ENCODE measurements around the gene BORCS6.

DNA sequence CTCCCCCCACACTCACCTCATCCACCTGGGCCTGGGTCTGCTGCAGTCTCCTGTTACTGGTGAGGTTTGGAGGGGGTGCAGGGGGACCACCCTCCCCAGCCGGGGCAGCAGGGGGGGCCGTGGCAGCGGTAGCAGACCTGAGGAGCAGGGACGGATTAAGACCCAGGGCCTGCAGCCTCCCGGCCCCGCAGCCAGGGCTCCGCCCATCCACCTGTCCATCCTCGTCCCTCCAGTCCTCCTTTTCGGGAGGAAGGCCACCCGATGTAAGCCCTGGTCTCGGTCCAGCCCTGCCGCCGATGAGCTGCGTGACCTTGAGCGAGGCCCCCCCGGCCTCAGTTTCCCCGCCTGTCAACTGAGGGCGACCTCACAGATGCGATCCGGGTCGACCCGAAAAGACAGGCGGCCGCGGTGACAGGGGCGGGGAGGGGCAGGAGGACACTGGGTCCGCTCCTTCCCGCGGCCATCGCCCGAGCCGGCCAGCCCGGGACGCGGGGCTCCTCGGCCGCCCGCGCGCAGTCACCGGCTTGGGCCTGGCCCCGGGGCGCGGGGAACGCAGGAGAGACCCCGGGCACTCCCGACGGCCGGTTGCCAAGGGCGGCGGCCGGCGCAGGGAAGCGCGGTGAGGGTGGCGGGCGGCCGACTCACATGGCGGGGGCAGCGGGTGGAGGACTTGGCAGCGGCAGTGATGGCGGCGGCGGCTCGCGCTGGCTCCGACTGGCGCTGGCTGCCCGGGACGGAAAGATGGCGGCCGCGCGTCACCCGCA lies 27.6 kb downstream of the BORCS6 start, which contains the start of gene VAMP2:
- TF ChIP-seq POLR2AphosphoS5 (IDR thresholded peaks at IDR 0.05; ENCODE audit: low read depth, low read length) (0 out of 2 replicates have a peak, but pooled peaks have one; percentile 29), TCF7L2 (IDR thresholded peaks at IDR 0.05; ENCODE audit: low read depth, low read length) (no peak)
- TF ChIP-seq, protein P1, sequence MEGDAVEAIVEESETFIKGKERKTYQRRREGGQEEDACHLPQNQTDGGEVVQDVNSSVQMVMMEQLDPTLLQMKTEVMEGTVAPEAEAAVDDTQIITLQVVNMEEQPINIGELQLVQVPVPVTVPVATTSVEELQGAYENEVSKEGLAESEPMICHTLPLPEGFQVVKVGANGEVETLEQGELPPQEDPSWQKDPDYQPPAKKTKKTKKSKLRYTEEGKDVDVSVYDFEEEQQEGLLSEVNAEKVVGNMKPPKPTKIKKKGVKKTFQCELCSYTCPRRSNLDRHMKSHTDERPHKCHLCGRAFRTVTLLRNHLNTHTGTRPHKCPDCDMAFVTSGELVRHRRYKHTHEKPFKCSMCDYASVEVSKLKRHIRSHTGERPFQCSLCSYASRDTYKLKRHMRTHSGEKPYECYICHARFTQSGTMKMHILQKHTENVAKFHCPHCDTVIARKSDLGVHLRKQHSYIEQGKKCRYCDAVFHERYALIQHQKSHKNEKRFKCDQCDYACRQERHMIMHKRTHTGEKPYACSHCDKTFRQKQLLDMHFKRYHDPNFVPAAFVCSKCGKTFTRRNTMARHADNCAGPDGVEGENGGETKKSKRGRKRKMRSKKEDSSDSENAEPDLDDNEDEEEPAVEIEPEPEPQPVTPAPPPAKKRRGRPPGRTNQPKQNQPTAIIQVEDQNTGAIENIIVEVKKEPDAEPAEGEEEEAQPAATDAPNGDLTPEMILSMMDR (IDR thresholded peaks at IDR 0.05): no peak
- TF ChIP-seq, protein P2, sequence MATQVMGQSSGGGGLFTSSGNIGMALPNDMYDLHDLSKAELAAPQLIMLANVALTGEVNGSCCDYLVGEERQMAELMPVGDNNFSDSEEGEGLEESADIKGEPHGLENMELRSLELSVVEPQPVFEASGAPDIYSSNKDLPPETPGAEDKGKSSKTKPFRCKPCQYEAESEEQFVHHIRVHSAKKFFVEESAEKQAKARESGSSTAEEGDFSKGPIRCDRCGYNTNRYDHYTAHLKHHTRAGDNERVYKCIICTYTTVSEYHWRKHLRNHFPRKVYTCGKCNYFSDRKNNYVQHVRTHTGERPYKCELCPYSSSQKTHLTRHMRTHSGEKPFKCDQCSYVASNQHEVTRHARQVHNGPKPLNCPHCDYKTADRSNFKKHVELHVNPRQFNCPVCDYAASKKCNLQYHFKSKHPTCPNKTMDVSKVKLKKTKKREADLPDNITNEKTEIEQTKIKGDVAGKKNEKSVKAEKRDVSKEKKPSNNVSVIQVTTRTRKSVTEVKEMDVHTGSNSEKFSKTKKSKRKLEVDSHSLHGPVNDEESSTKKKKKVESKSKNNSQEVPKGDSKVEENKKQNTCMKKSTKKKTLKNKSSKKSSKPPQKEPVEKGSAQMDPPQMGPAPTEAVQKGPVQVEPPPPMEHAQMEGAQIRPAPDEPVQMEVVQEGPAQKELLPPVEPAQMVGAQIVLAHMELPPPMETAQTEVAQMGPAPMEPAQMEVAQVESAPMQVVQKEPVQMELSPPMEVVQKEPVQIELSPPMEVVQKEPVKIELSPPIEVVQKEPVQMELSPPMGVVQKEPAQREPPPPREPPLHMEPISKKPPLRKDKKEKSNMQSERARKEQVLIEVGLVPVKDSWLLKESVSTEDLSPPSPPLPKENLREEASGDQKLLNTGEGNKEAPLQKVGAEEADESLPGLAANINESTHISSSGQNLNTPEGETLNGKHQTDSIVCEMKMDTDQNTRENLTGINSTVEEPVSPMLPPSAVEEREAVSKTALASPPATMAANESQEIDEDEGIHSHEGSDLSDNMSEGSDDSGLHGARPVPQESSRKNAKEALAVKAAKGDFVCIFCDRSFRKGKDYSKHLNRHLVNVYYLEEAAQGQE (IDR thresholded peaks at IDR 0.05; ENCODE audit: insufficient read depth in 1 of 2, low read depth in 2 of 2, low read length in 1 of 2): no peak

Data from Panc1 (cell line).